Loucy (cell line): ENCODE data around the gene H3-3A.

ENCODE experiments used
- H2AFZ ChIP-seq: fragments of 200-600 bp; sonication (generic); 2 replicates; pipeline ENCODE4 v1.6.0; 2016; ENCODE audit warnings: antibody characterized with exemption, mild to moderate bottlenecking, low read length, moderate library complexity
- H3F3A ChIP-seq: fragments of 200-600 bp; 2 replicates; pipeline ENCODE4 v1.6.0; 2016; ENCODE audit warnings: antibody characterized with exemption, low read depth, mild to moderate bottlenecking
- H3K27me3 ChIP-seq: fragments of 200-600 bp; sonication (generic); 2 replicates; pipeline ENCODE4 v1.6.1; 2014; ENCODE audit warnings: low read length, mild to moderate bottlenecking; ENCODE audit not compliant: insufficient read depth, poor library complexity, severe bottlenecking
- H3K36me3 ChIP-seq: fragments of 200-600 bp; sonication (generic); 2 replicates; pipeline ENCODE4 v1.6.1; 2016; ENCODE audit warnings: low read length; ENCODE audit not compliant: insufficient read depth
- H3K4me1 ChIP-seq: fragments of 200-600 bp; sonication (generic); 2 replicates; pipeline ENCODE4 v1.5.1; 2014; ENCODE audit warnings: low read length, mild to moderate bottlenecking; ENCODE audit not compliant: insufficient read depth, poor library complexity, severe bottlenecking
- H3K4me2 ChIP-seq: fragments of 200-600 bp; sonication (generic); 2 replicates; pipeline ENCODE4 v1.6.0; 2014; ENCODE audit warnings: antibody characterized with exemption, low read length, low read depth, mild to moderate bottlenecking; ENCODE audit not compliant: poor library complexity, severe bottlenecking
- H3K4me3 ChIP-seq: fragments of 200-600 bp; sonication (generic); 2 replicates; pipeline ENCODE4 v1.5.1; 2014; ENCODE audit warnings: low read length, mild to moderate bottlenecking, mixed read lengths; ENCODE audit not compliant: poor library complexity, severe bottlenecking
- H3K79me2 ChIP-seq: fragments of 200-600 bp; sonication (generic); 2 replicates; pipeline ENCODE4 v1.6.1; 2014; ENCODE audit warnings: low read length; ENCODE audit not compliant: insufficient read depth
- H3K9ac ChIP-seq: fragments of 200-600 bp; sonication (generic); 2 replicates; pipeline ENCODE4 v1.6.0; 2014; ENCODE audit warnings: mild to moderate bottlenecking, low read depth, low read length, moderate library complexity; ENCODE audit not compliant: poor library complexity, severe bottlenecking
- H3K9me2 ChIP-seq: fragments of 200-600 bp; sonication (generic); replicated peaks from 2 replicates; pipeline ENCODE4 v1.6.1; 2016; ENCODE audit warnings: low read depth, low read length, mixed read lengths
- H3K9me3 ChIP-seq: fragments of 200-600 bp; sonication (generic); 2 replicates; pipeline ENCODE4 v1.6.1; 2014; ENCODE audit warnings: mild to moderate bottlenecking, antibody characterized with exemption, low read length, low read depth; ENCODE audit not compliant: insufficient read depth
- H4K20me1 ChIP-seq: fragments of 200-600 bp; sonication (generic); 2 replicates; pipeline ENCODE4 v1.6.0; 2014; ENCODE audit warnings: antibody characterized with exemption, low read length, mild to moderate bottlenecking; ENCODE audit not compliant: insufficient read depth, poor library complexity, severe bottlenecking
- EZH2phosphoT487 ChIP-seq: fragments of 200-600 bp; IDR thresholded peaks from 2 replicates; pipeline ENCODE4 v1.6.1; 2018; ENCODE audit warnings: antibody characterized with exemption, mild to moderate bottlenecking, moderate library complexity, borderline replicate concordance
- TF ChIP-seq, protein P1 (sequence below): fragments of 200-600 bp; sonication (generic); conservative IDR thresholded peaks from 2 replicates; pipeline ENCODE4 v1.5.1; 2014; ENCODE audit warnings: mild to moderate bottlenecking, antibody characterized with exemption, low read length

Gene H3-3A

GRCh38 chr1:226034482-226034881 is 28.0 kb upstream of the H3-3A start:
- Histone ChIP-seq H2AFZ (0 out of 2 replicates have a peak overlapping the region, but pooled peaks have one; percentile 32), H3K9ac (no peak overlapping the region), H3K9me2 (no peaks in the 10 kb centered on the region), H3K27me3 (no peaks in the 10 kb centered on the region), H3K4me3 (no peak overlapping the region), H3F3A (no peaks in the 10 kb centered on the region), H3K4me2 (no peak overlapping the region), H3K9me3 (no peaks in the 10 kb centered on the region), H3K36me3 (no peaks in the 10 kb centered on the region), H3K79me2 (no peaks in the 10 kb centered on the region), H3K4me1 (no peaks in the 10 kb centered on the region), H4K20me1 (no peaks in the 10 kb centered on the region)
- TF ChIP-seq, protein P1, sequence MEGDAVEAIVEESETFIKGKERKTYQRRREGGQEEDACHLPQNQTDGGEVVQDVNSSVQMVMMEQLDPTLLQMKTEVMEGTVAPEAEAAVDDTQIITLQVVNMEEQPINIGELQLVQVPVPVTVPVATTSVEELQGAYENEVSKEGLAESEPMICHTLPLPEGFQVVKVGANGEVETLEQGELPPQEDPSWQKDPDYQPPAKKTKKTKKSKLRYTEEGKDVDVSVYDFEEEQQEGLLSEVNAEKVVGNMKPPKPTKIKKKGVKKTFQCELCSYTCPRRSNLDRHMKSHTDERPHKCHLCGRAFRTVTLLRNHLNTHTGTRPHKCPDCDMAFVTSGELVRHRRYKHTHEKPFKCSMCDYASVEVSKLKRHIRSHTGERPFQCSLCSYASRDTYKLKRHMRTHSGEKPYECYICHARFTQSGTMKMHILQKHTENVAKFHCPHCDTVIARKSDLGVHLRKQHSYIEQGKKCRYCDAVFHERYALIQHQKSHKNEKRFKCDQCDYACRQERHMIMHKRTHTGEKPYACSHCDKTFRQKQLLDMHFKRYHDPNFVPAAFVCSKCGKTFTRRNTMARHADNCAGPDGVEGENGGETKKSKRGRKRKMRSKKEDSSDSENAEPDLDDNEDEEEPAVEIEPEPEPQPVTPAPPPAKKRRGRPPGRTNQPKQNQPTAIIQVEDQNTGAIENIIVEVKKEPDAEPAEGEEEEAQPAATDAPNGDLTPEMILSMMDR: no peak
- TF ChIP-seq EZH2phosphoT487: no peak

DNA sequence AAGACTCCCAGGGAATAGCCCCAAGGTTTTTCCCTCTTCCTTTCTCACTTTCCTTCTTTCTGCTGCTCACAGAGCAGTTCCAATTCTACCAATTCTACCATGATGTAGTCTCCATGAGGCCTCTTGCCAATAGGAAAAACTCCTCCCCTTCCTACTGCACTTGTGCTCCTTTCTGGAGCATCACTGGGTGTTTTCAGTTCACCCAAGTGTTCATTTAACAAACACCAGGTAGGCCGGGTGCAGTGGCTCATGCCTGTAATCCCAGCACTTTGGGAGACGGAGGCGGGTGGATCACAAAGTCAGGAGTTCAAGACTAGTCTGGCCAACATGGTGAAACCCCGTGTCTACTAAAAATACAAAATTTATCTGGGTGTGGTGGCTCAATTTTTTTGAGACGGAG is 26.6 kb upstream of the H3-3A start:
- no peaks in the 10 kb centered on the region for H3F3A ChIP-seq
- H3K36me3 ChIP-seq: no peaks in the 10 kb centered on the region
- no peaks in the 10 kb centered on the region for H3K27me3 ChIP-seq
- H3K9me3 ChIP-seq: no peaks in the 10 kb centered on the region
- H2AFZ ChIP-seq: no peak overlapping the region
- no peaks in the 10 kb centered on the region for H3K79me2 ChIP-seq
- no peak overlapping the region for H3K4me3 ChIP-seq
- no peaks in the 10 kb centered on the region for H3K9me2 ChIP-seq
- no peaks in the 10 kb centered on the region for H3K4me1 ChIP-seq
- no peak for TF ChIP-seq EZH2phosphoT487
- TF ChIP-seq, protein P1: no peak
- no peak overlapping the region for H3K9ac ChIP-seq
- H4K20me1 ChIP-seq: no peaks in the 10 kb centered on the region
- H3K4me2 ChIP-seq: no peak overlapping the region

DNA sequence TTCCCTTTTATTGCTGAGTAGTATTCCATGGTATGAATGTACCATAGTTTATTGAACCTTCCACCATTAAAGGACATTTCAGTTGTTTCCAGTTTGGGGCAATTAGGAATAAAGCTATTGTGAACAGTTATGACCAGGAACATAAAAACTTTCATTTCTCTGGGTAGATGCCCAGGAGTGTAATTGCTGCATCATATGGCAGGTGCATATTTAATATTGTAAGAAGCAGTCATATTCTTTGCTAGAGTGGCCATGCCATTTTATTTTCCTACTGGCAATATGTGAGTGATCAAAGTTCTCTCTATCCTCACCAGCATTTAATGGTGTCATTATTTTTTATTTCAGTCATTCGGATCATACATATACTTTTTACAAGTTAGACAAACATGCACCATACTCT is 23.9 kb upstream of the H3-3A start:
- Histone ChIP-seq H3K4me2 (no peak overlapping the region), H3K79me2 (no peaks in the 10 kb centered on the region), H3K9ac (no peak overlapping the region), H2AFZ (no peak overlapping the region), H3K4me3 (no peak overlapping the region), H3K27me3 (no peaks in the 10 kb centered on the region), H3K4me1 (no peaks in the 10 kb centered on the region), H3K9me3 (no peaks in the 10 kb centered on the region), H3F3A (no peaks in the 10 kb centered on the region), H3K9me2 (no peaks in the 10 kb centered on the region), H3K36me3 (no peaks in the 10 kb centered on the region), H4K20me1 (no peaks in the 10 kb centered on the region)
- TF ChIP-seq, protein P1: no peak
- TF ChIP-seq EZH2phosphoT487: no peak
